Heart right ventricle (tissue), 16 donors: ENCODE data around the gene PLEKHN1. TPM values are rescaled to one million over a fixed set of nuclear protein-coding genes. Genes with fewer than 3 reads are reported as not detected.

ENCODE experiments used
- ATAC-seq, 8 donors: fragments of 200-7000 bp; cut with Tn5 transposase; one replicate each; pipeline ENCODE4 v1.9.1; 2020; ENCODE audit warnings: mild to moderate bottlenecking in 8 of 8, moderate library complexity in 8 of 8, moderate number of reproducible peaks in 1 of 8
- DNase-seq, 2 donors: peaks; one replicate each; pipeline ENCODE4 v3.0.0-alpha.2; 2020
- H3K27ac ChIP-seq, 10 donors: fragments of 200-600 bp; sonication (generic) in 2 of 10; one replicate each; pipeline versions ENCODE4 v1.5.0 to v1.8.0; 2020 to 2022; ENCODE audit warnings: mild to moderate bottlenecking in 3 of 10
- H3K27me3 ChIP-seq, 7 donors: fragments of 200-600 bp; one replicate each; pipeline ENCODE4 v1.8.0; 2021 to 2022; ENCODE audit warnings: mild to moderate bottlenecking in 2 of 7
- H3K36me3 ChIP-seq, 9 donors: fragments of 200-600 bp; sonication (generic) in 1 of 9; one replicate each; pipeline versions ENCODE4 v1.5.0 to v1.8.0; 2020 to 2022; ENCODE audit warnings: mild to moderate bottlenecking in 2 of 9
- H3K4me1 ChIP-seq, 9 donors: fragments of 200-600 bp; sonication (generic) in 1 of 9; one replicate each; pipeline versions ENCODE4 v1.5.0 to v1.8.0; 2020 to 2022; ENCODE audit warnings: mild to moderate bottlenecking in 4 of 9
- H3K4me3 ChIP-seq, 10 donors: fragments of 200-600 bp; sonication (generic) in 2 of 10; one replicate each; pipeline versions ENCODE4 v1.5.0 to v1.8.0; 2020 to 2022; ENCODE audit warnings: mild to moderate bottlenecking in 7 of 10, moderate library complexity in 2 of 10
- H3K9me3 ChIP-seq, 11 donors: fragments of 200-600 bp in 10 of 11; sonication (generic) in 2 of 11; one replicate each; pipeline versions ENCODE4 v1.5.0 to v1.8.0; 2013 to 2022; ENCODE audit warnings: mild to moderate bottlenecking in 2 of 11, control low read depth in 1 of 11, moderate library complexity in 1 of 11
- CTCF ChIP-seq, 9 donors: fragments of 200-600 bp; sonication (generic) in 2 of 9; IDR thresholded peaks; one replicate each; pipeline versions ENCODE4 v1.5.0 to v1.8.0; 2021 to 2022; ENCODE audit warnings: antibody characterized with exemption in 9 of 9, mild to moderate bottlenecking in 5 of 9, moderate library complexity in 1 of 9
- WGBS, 2 donors: extraction: QIAGEN DNeasy Blood & Tissue Kit; methylation state at CpG; one replicate each; pipeline ENCODE4 v1.1.7; 2013; ENCODE audit warnings: inconsistent platforms in 1 of 2; 5-methylcytosine and 5-hydroxymethylcytosine counted together
- intact Hi-C, 10 donors: fragments of 100-400 bp; cut with DNase I; formaldehyde crosslinking; loops; one replicate each; pipeline versions ENCODE4 v1.11.1 to v1.14.2; 2022
- polyA plus RNA-seq, 2 donors: library from polyadenylated mRNA; stranded (reverse); fragments of 200-250 nt; gene quantifications; one replicate each; pipeline ENCODE4 v1.2.3, GENCODE V29; 2013
- total RNA-seq, 10 donors: library from RNA; stranded (reverse); fragmentation: NEBNext Ultra II Directional in 3 of 10; extraction: Animal tissue kit (Norgen Biotek cat#: 25700) in 3 of 10; gene quantifications; one replicate each; pipeline versions ENCODE4 v1.2.1 to v1.2.4, GENCODE V29; 2021 to 2023
- donor health status: Arrhythmogenic right ventricular cardiomyopathy.
- donor health status: ischemic (EF 13 %, LVEDD 7.1; RV severe dilation, severe dysfunction).
- donor health status: healthy with polysubstance abuse.
- donor health status: DM: no; HTN: yes; CAD: no.
- donor health status: DM: no; HTN: no; CAD: no.
- donor health status: ischemic (EF 25% LVEDD 6.9; RV normal size, moderate dysfunction).
- donor health status: ischemic (EF 25% LVEDD 5.7; RV mildly dilated, moderate dysfunction).
- donor health status: healthy.
- donor health status: DM: yes; HTN: yes; CAD: no.
- donor health status: Ischemic cardiomyopathy.
- donor health status: ischemic (EF 35%, LVEDD 5.7; RV mildly dilated, moderate dysfunction).
- donor health status: nonischemic (EF 11% LVEDD 7.7; RV severe dilation, severe dysfunction).
- donor health status: DM: yes; HTN: yes; CAD: no.
- donor health status: PGD.
- donor health status: ischemic (EF 29% LVEDD 5.4; RV normal size, mild dysfunction).
- donor health status: nonischemic (EF 23%, LVEDD 6.1; RV moderate dilation, normal function).

Gene PLEKHN1
- total and polyA plus RNA-seq, 12 donors = 0.13 to 0.37 (median 0.29) TPM; not detected in 8

DNA sequence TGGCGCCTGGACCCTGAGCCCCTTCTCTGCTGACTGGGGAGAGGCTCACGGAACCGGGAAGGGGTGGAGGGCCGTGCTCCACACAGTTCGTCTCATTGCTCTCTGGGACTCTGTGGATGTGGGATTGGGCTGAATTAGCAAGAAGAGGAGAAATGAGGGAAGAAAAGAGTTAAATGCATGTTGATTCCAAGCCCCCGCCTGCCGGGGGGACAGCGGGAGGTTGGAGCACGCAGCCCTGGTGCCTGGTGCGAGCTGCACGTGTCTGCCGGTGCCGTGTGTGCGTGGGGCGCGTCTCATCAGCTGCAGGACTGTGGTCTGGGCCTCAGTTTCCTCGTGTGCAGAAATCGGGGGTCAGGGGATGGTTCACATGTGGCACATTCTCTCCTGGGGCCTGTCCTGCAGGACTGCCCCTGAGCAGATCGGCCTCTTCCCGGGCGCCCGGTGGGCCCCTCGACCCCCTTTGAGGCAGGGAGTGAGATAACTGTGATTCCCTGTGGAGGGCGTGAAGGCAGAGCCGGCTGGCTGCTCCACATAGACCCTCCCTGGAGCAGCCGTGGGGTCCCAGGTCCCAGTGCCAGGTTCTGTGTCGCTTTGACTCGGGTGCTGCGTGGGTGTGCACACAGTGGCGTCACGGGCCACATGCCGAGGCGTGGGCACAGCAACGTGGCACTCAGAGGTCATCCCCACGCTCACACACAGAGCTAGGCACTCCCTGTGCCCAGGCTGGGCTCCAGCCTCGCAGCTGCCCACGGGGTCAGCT lies 31.1 kb upstream of the PLEKHN1 start:
- no peak for DNase-seq
- H3K9me3 ChIP-seq = no peaks in the 10 kb centered on the region
- 7 to 8% methylated on average over 37 of the region's 37 CpGs for WGBS, 2 donors
- TF ChIP-seq CTCF (IDR thresholded peaks at IDR 0.05) = no peak
- H3K4me3 ChIP-seq = peak overlapping the region in 1 of 10 donors; percentile 6
- H3K27me3 ChIP-seq = peaks cover 23 to 84% (median 75%) of the 10 kb centered on the region in 7 donors
- peaks cover 3 to 23% (median 16%) of the 10 kb centered on the region in 9 donors for H3K4me1 ChIP-seq
- intact Hi-C loops = loop anchor here in 1 of 10 donors (5.0 kb wide), 1 partner anchor 33 kb away; no protein-coding TSS in a partner anchor
- H3K27ac ChIP-seq = no peak overlapping the region
- H3K36me3 ChIP-seq = no peaks in the 10 kb centered on the region
- ATAC-seq = no peak

DNA sequence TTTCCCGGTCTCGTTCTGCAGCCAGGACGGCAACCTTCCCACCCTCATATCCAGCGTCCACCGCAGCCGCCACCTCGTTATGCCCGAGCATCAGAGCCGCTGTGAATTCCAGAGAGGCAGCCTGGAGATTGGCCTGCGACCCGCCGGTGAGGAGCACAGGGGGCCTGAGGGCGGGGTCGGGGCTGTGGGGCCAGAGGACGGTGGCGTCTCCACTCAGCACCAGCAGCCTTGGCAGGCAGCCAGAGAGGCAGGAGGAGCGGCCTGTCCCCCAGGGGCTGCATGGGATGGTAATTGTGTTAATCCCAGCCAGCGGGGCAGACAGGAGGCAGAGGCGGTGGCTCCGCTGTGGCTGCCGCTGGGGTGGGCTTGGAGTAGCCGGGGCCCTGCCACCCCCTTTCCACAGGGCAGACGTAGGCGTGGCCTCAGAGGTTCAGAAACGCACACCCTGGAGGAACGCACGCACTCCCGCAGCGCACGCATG lies 30.5 kb upstream of the PLEKHN1 start:
- DNase-seq (no peak), ATAC-seq (no peak)
- Histone ChIP-seq H3K36me3 (no peaks in the 10 kb centered on the region), H3K4me3 (no peak overlapping the region), H3K27me3 (peaks cover 23 to 87% (median 80%) of the 10 kb centered on the region in 7 donors), H3K9me3 (no peaks in the 10 kb centered on the region), H3K4me1 (peaks cover 3 to 29% (median 21%) of the 10 kb centered on the region in 9 donors), H3K27ac (no peak overlapping the region)
- WGBS, 2 donors = 6 to 13% methylated on average over 30 of the region's 30 CpGs
- intact Hi-C loops = loop anchor here in 1 of 10 donors (5.0 kb wide), 1 partner anchor 33 kb away; no protein-coding TSS in a partner anchor
- no peak for TF ChIP-seq CTCF (IDR thresholded peaks at IDR 0.05)

GRCh38 chr1:936348-937264 lies 29.7 kb upstream of the PLEKHN1 start:
- DNase-seq = no peak
- Histone ChIP-seq H3K9me3 (no peaks in the 10 kb centered on the region), H3K27me3 (peaks cover 23 to 88% (median 83%) of the 10 kb centered on the region in 7 donors), H3K27ac (no peak overlapping the region), H3K4me3 (no peak overlapping the region), H3K4me1 (peaks cover 3 to 37% (median 29%) of the 10 kb centered on the region in 9 donors), H3K36me3 (no peaks in the 10 kb centered on the region)
- WGBS, 2 donors = 66 to 80% methylated on average over 42 to 45 of the region's 45 CpGs
- ATAC-seq = no peak
- no peak for TF ChIP-seq CTCF (IDR thresholded peaks at IDR 0.05)
- intact Hi-C loops = loop anchor here in 1 of 10 donors (5.0 kb wide), 1 partner anchor 34 kb away; no protein-coding TSS in a partner anchor

DNA sequence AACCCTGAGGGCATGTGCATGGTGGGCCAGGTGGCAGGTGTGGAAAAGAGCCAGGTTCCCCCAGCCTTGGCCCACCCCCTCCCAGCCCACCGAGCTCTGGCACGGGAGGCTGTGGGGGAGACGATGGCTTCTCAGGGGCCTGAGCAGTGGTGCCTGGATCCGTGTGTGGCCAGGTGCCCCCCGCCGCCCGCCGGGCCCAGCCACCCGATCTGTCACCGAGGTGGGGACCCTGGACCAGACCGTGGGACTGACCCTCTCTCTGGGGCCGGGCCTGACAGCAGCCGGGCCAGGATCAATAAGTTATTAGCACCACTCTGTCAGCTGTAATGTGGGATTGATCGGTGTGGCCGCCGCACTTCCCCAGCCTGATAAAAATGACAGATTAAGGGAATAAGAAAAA lies 28.8 kb upstream of the PLEKHN1 start:
- DNase-seq (no peak), ATAC-seq (no peak)
- intact Hi-C loops = loop anchor here in 1 of 10 donors (5.0 kb wide), 1 partner anchor 35 kb away; no protein-coding TSS in a partner anchor
- peaks cover 29 to 91% (median 84%) of the 10 kb centered on the region in 7 donors for H3K27me3 ChIP-seq
- H3K4me1 ChIP-seq = peaks cover 6 to 45% (median 34%) of the 10 kb centered on the region in 9 donors
- H3K27ac ChIP-seq = no peak overlapping the region
- no peaks in the 10 kb centered on the region for H3K36me3 ChIP-seq
- no peaks in the 10 kb centered on the region for H3K9me3 ChIP-seq
- no peak overlapping the region for H3K4me3 ChIP-seq
- WGBS, 2 donors = 88 to 89% methylated on average over 16 of the region's 16 CpGs
- no peak for TF ChIP-seq CTCF (IDR thresholded peaks at IDR 0.05)
